Tibial artery (tissue), 4 donors: ENCODE results near the gene RNU7-1.

Experiments
- DNase-seq, 2 donors: peaks; one replicate each; pipeline ENCODE4 v3.0.0-alpha.2; 2019
- H3K27ac ChIP-seq, 2 donors: fragments of 200-600 bp; sonication (generic) in 1 of 2; 1 replicate in 1 of 2; 2 replicates in 1 of 2; pipeline ENCODE4 v1.5.1; 2018 to 2019; ENCODE audit warnings: mild to moderate bottlenecking in 1 of 2
- H3K27me3 ChIP-seq, 2 donors: fragments of 200-600 bp; sonication (generic) in 1 of 2; one replicate each; pipeline versions ENCODE4 v1.5.1 to v1.6.0; 2016 to 2019
- H3K36me3 ChIP-seq, 3 donors: fragments of 200-600 bp; sonication (generic) in 2 of 3; one replicate each; pipeline ENCODE4 v1.5.1; 2016 to 2019; ENCODE audit warnings: mild to moderate bottlenecking in 2 of 3
- H3K4me1 ChIP-seq, 4 donors: fragments of 200-600 bp; sonication (generic) in 2 of 4; 1 replicate in 3 of 4; 2 replicates in 1 of 4; pipeline ENCODE4 v1.5.1; 2016 to 2019
- H3K4me3 ChIP-seq, 2 donors: fragments of 200-600 bp; sonication (generic) in 1 of 2; 1 replicate in 1 of 2; 2 replicates in 1 of 2; pipeline ENCODE4 v1.5.1; 2018 to 2019; ENCODE audit warnings: mild to moderate bottlenecking in 2 of 2
- H3K9me3 ChIP-seq, 3 donors: fragments of 200-600 bp; sonication (generic) in 1 of 3; one replicate each; pipeline ENCODE4 v1.5.1; 2016 to 2019
- CTCF ChIP-seq, 2 experiments: fragments of 200-600 bp in 1 of 2; fragments of 450-650 bp in 1 of 2; IDR thresholded peaks; one replicate each; pipeline ENCODE4 v1.5.1; 2017 to 2019; ENCODE audit warnings: antibody characterized with exemption in 2 of 2, mild to moderate bottlenecking in 1 of 2, moderate library complexity in 1 of 2
- intact Hi-C: fragments of 100-400 bp; cut with DNase I; formaldehyde crosslinking; loops from one replicate; pipeline ENCODE4 v1.15.0; 2023; ENCODE audit warnings: low total_unique reads

RNU7-1 gene

DNA sequence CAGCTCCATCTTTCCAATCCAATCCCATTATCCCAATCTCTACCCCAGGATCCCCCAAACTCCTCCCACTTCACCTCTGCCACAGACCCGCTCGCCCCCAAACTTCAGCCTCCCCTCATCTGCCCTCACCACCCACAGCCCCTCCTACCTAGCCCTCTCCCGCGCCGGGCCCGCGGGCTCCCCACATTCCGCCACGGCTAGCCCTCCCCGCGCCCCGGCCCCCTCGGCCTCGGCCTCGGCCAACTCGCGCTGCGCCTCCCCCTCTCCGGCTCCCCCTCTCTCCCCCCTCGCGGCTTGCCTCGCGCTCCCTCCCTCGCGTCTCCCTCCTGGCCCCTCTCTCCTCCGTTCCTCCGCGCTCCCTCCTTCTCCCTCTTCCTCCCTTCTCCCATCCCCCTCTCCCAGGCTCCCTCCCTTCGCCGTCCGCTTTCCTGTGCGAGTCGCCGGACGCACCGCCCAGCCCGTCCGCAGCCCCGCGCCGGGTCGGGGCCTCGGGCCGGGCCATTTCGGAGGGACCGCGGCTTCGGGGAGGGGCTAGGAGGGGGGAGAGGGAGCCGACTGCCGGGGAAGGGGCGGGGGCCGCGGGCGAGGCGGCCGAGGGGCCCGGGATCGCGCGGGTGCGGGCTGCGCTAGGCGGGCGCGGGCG lies 16.1 kb upstream of the RNU7-1 start, which contains the start of gene ATN1:
ATN1 (plus strand) TSS at position 581 of the 643 bp plus-strand sequence. CDS start 6,043 bp downstream, outside the sequence.
- peak within 1 kb of the TSS; percentile 99 for H3K27ac ChIP-seq
- H3K9me3 ChIP-seq = no peaks in the 10 kb centered on the region
- no peak for TF ChIP-seq CTCF (IDR thresholded peaks at IDR 0.05)
- H3K4me3 ChIP-seq = peak within 1 kb of the TSS; percentile 97 to 99
- no peaks in the 10 kb centered on the region for H3K27me3 ChIP-seq
- peak; percentile 86 to 96 for DNase-seq
- H3K4me1 ChIP-seq = peaks cover 7 to 72% (median 52%) of the 10 kb centered on the region in 4 donors
- peaks cover 0 to 14% (median 0%) of the 10 kb centered on the region in 3 donors for H3K36me3 ChIP-seq
- intact Hi-C loops = no loop called here

DNA sequence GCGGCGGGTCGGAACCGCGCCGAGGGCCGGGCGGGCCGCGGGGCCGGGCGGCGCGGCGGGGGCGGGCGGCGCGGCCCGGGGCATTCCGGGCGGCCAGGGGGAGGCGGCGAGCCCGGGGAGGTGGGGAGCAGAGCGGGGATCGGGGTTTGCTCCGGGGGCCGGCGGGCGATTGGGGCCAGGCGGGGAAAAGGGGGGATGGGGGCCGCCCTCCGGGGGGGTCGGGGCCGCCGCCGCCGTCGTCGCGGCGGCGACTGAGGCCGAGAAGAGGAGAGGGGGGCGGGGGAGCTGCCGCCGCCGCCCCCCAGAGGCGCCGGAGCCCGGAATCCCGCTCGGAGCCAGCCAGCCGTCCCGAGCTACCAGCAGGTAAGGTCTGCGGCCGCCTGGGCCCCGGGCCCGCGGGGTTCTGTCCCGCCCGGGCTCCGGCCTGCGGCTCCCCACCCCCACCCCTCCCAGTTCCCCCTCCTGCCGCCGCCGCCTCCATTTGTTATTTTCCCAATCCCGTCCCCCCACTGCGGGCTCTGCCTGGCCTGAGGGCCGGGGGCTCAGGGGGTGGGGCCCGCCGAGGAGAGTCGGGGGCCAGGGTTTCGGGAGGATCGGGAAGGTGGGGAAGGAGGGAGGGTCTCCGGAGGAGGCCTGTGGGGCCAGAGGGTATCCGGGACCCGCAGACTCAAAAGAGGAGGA lies 15.5 kb upstream of the RNU7-1 start:
- H3K36me3 ChIP-seq = peaks cover 0 to 7% (median 0%) of the 10 kb centered on the region in 3 donors

GRCh38 chr12:6928703-6929407 lies 14.8 kb upstream of the RNU7-1 start:
- peaks cover 0 to 5% (median 2%) of the 10 kb centered on the region in 3 donors for H3K36me3 ChIP-seq
- intact Hi-C loops = no loop called here
- DNase-seq = no peak
- peak overlapping the region; percentile 99 for H3K27ac ChIP-seq
- no peaks in the 10 kb centered on the region for H3K9me3 ChIP-seq
- no peaks in the 10 kb centered on the region for H3K27me3 ChIP-seq
- peaks cover 7 to 84% (median 61%) of the 10 kb centered on the region in 4 donors for H3K4me1 ChIP-seq
- no peak for TF ChIP-seq CTCF (IDR thresholded peaks at IDR 0.05)
- peak overlapping the region; percentile 97 to 99 for H3K4me3 ChIP-seq

More for the DNA sequence above, 15.5 kb upstream of the RNU7-1 start:
- H3K27me3 ChIP-seq = no peaks in the 10 kb centered on the region
- no peaks in the 10 kb centered on the region for H3K9me3 ChIP-seq
- peak overlapping the region; percentile 97 to 99 for H3K4me3 ChIP-seq
- TF ChIP-seq CTCF (IDR thresholded peaks at IDR 0.05) = no peak
- peak overlapping the region; percentile 99 for H3K27ac ChIP-seq
- peaks cover 7 to 79% (median 57%) of the 10 kb centered on the region in 4 donors for H3K4me1 ChIP-seq
- intact Hi-C loops = no loop called here
- no peak for DNase-seq

- DNase-seq = no peak
- Histone ChIP-seq H3K36me3 (peaks cover 0 to 14% (median 10%) of the 10 kb centered on the region in 3 donors), H3K27ac (peak overlapping the region; percentile 99), H3K4me3 (peak overlapping the region; percentile 97 to 99), H3K27me3 (no peaks in the 10 kb centered on the region), H3K4me1 (peaks cover 7 to 85% (median 62%) of the 10 kb centered on the region in 4 donors), H3K9me3 (no peaks in the 10 kb centered on the region)
- no peak for TF ChIP-seq CTCF (IDR thresholded peaks at IDR 0.05)
- intact Hi-C loops = no loop called here
Measured at GRCh38 chr12:6929466-6930452, 13.9 kb upstream of the RNU7-1 start.

- Histone ChIP-seq H3K27ac (peak overlapping the region; percentile 31 to 99), H3K9me3 (no peaks in the 10 kb centered on the region)
Measured at GRCh38 chr12:6932766-6933165, 10.8 kb upstream of the RNU7-1 start.

More at GRCh38 chr12:6932766-6933165, 10.8 kb upstream of the RNU7-1 start:
- peaks cover 0 to 72% (median 56%) of the 10 kb centered on the region in 4 donors for H3K4me1 ChIP-seq
- peaks cover 11 to 37% (median 12%) of the 10 kb centered on the region in 3 donors for H3K36me3 ChIP-seq
- DNase-seq = no peak
- no peak overlapping the region for H3K4me3 ChIP-seq
- no peak for TF ChIP-seq CTCF (IDR thresholded peaks at IDR 0.05)
- intact Hi-C loops = no loop called here
- H3K27me3 ChIP-seq = no peaks in the 10 kb centered on the region
